ENCODE data around the gene CA5A. TPM values are rescaled to one million over a fixed set of nuclear protein-coding genes. Genes with fewer than 3 reads are reported as not detected.
"Not testable (repeated sequence)": the region's sequence is repeated elsewhere in the genome, so short reads cannot be mapped to it uniquely, and the experiment has no call there.

CA5A gene
- total RNA-seq, 1 donor from 2014 or later = not detected

DNA sequence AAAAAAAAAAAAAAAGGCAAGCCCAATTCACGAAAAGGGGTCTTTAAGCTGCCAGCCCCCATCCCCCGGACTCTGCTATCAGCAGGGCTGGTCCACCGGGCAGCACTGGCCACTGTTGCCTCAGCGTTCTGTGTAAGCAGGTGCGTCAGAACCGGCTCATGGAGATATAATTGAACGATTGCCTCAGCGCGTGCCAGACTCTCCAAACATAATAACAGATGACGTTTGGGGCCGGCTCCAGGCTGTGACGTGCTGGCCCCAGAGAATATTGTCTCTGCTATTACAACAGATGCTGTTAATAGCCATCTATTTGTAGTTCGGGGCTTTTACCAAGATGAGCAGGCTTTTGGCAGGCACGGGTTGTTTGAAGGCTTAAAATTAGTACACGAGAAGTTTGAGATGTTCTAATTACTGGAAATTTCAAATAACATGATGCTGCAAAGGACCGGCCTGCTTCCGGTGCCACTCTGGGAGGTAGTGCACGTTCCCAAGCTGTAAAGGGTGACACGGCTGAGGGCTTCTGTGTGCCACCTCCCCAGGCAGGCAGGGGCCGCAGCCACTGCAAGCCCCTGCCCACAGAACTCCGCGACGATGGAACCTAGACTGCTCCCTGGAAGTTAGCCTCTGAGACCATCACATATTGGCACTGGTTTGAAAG is 25.1 kb downstream of the CA5A start:
- intact Hi-C loops (cut with DNase I) = not testable (repeated sequence)
- peak; percentile 80 for DNase-seq (ENCODE audit: missing footprints)
- peak; percentile 94 for ATAC-seq

DNA sequence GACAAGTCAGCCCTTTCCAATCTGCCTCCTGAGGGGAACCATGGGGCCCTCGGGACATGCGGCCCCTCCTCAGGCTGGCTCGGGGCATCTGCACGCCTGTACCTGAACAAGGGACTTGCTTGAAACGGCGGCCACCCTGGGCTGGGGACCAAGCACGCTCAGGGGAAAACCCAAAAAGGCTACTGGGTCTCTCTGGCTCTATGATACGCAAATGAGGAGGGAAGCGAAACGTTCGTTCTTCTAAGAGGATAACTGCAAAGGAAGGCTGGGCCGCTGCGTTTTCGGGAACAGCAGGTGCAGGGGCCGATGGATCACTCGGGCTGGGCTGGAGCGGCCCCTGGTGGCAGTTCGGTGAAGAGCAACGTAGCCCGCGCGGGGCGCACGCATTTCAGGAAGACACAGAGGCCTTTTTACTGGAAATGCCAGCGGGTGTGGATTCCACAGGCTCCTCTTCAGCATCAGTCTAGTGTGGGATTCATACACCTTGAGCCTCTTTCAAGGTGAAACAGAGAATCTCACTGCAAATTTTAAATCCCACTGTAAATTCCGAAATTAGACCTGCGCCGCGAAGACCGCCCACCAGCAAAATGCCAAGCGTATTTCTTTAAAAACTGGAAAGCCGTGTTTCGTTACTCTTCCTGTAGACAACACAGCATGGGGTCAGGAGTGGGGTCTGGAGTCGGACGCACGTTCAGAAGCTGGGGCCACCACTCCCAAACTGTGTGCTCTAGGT is 27.0 kb downstream of the CA5A start:
- peak; percentile 30 for ATAC-seq
- intact Hi-C loops (cut with DNase I) = not testable (repeated sequence)

DNA sequence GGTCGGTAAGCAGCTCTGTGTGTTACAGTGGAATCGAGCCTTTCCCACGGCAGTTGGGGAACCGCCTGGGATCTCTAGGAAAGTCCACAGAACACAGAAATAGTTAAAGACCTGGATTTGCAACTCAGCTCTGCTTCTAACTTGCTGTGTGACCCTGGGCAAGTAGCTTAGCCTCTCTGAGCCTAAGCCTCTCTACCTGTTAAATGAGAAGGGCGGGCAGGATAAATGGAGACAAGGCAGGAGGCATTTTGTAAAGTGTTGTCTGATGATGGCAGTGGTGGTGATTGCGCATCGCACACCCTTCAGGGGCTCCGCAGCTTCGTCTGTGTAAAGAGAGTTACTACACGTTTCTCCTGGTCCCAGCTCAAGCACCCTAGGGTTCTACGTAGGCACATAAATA is 28.2 kb downstream of the CA5A start:
- DNase-seq (ENCODE audit: missing footprints); ATAC-seq; intact Hi-C loops (cut with DNase I): not testable (repeated sequence)

More for the DNA sequence above, 27.0 kb downstream of the CA5A start:
- peak; percentile 88 for DNase-seq (ENCODE audit: missing footprints)

DNA sequence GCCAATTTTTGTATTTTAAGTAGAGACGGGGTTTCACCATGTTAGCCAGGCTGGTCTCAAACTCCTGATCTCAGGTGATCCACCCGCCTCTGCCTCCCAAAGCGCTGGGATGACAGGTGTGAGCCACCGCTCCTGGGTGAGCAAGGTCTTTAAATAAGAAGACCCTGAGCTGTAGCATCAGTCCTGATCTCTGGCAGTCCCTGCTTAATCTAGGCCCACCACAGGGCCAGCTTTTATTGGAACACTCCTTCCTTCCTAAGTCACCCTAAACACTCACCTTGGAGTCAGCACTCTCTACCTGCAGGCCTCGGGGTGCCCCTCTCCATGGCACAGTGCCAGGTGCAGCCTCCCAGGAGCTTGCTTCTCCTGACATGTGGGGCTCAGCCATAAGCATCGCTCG is 30.8 kb downstream of the CA5A start:
- ATAC-seq; intact Hi-C loops (cut with DNase I); DNase-seq (ENCODE audit: missing footprints): not testable (repeated sequence)

DNA sequence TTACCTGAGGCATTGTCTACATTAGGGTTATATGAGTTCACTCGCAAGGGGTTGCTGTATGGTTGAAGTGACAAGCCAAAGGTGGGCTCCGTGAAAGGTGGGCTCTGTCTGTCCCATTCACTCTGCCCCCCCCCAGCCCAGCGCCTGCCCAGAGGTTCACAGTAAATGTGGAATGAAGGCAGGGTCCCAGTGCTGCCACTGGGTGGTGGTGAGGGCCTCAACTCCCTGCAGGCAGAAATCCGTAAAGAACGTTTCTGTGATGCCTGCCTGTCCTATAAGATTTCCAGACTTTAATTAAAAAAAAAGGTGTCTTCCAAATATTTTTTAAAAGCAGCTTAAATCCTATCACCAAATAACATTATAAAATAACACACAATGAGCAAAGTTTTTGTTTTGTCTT is 31.4 kb downstream of the CA5A start:
- DNase-seq (ENCODE audit: missing footprints); intact Hi-C loops (cut with DNase I); ATAC-seq: not testable (repeated sequence)

DNA sequence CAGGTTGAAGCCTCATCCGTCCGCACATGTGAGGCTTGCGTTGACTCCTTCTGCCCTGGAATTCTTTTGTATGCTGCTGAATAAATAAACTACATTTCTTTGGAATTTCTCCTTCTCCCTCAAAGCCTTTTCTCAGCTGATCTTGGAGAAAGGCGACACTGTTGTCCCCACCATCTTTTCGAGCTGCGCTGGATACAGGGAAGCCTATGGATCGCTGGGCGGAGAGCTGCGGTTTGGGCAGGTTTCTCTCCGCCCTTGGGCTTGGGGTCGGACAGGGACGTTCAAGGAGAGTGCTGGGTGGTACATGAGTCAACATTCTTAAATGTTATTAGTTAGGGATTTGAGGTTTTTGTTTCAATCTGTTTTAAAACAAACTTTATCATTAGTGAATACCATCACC is 35.8 kb downstream of the CA5A start:
- intact Hi-C loops (cut with DNase I); DNase-seq (ENCODE audit: missing footprints); ATAC-seq: not testable (repeated sequence)

DNA sequence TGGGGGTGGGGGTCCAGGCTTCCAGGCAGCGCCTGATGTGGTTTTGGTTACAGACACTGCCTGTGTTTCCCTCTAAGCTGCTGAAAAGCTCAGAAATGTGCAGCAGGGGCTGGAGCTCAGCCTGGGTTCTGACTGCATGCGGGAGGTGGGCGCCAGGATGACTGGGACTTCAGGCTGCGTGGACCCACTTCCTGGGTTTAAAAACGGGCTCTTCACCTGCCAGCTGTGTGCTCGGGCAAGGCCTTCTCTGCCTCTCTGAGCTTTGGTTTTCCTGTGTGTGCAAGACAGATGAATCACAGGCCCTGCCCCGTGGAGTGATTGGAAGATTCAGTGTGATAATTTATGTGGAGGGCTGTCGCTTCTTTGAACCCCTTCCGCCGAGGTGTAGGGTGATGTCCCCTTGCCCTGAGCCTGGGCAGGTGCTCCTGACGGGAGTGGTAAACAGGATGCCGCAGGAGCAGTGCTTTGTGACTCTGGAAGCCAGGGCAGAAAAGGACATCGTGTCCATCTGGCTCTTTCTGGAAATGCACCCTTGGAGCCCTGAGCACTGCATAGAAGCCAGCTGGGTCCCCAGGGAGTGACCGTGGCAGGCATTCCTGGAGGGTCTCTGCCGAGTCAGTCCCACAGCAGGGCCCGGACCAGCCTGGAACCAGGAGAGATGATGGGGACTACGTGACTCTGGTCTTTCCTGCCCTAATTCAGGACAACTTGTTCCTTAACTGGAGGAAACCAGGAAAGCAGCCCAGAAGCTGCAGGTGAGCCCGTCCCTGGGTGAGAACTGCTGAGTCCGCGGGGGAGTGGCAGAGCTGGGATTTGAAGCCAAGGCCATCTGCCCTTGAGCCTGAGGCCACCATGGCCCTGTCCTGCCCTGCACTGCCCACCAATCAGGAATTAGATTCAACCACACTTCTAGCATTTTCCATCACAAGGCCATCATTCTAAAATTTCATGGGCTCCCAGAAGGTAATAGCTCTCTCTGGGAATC is 38.5 kb downstream of the CA5A start:
- no peak for DNase-seq (ENCODE audit: missing footprints)
- no peak for ATAC-seq
- intact Hi-C loops (cut with DNase I) = no loop called here

DNA sequence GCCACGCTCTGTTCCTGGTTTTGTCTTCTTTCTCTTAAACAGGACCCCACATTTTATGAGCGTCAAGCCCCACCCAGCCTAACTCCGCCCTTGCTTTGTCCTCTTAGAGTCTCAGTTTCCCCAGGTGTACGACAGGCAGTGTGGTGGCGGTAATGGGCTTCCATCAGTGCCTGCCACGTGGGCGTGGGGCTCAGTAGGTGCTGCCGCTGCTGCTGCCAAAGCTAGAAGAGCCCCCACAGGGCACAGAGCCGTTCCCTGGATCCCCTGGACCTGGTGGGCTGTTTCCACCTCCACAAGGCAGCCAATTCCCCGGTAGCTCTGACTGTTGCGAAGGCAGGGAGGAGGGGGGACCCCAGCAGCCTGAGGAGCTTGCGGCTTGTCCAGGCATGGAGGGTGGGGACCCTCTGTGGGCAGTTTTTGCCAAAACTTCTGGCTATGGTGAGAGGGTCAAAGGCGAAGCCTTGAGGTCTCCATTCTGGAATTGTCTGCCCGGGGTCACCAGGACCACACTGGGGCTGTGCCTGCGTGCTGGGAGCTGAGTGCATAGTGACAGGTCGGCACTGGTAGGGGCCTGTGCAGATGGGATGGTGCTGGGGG is 39.3 kb downstream of the CA5A start:
- DNase-seq (ENCODE audit: missing footprints); intact Hi-C loops (cut with DNase I); ATAC-seq: not testable (repeated sequence)

DNA sequence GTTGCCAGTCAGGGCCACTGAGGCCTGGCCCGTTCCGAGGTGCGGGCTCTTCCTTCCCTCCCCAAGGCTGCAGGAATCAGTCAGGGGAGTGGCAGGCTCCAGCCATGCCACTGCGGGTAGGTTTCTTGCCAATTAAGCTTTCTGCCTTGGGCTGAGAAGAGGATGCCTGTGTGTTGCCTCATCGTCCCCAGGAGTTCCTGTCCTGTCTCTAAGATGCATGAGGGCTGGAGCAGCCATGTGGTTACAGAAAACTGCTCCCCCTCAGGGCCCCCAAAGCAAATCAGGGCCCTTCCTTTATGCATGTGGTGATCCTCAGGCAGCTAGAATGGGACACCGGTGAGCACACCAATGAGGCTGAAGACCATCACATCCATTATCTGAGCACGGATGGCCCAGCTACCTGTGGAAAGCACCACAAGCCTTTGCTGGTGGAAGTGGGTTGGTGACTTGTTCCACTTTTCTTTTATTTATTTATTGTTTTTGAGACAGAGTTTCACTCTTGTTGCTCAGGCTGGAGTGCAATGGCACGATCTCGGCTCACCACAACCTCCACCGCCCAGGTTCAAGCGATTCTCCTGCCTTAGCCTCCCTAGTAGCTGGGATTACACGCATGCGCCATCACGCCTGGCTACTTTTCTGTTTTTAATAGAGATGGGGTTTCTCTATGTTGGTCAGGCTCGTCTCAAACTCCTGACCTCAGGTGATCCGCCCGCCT is 40.0 kb downstream of the CA5A start:
- ATAC-seq; intact Hi-C loops (cut with DNase I); DNase-seq (ENCODE audit: missing footprints): not testable (repeated sequence)

DNA sequence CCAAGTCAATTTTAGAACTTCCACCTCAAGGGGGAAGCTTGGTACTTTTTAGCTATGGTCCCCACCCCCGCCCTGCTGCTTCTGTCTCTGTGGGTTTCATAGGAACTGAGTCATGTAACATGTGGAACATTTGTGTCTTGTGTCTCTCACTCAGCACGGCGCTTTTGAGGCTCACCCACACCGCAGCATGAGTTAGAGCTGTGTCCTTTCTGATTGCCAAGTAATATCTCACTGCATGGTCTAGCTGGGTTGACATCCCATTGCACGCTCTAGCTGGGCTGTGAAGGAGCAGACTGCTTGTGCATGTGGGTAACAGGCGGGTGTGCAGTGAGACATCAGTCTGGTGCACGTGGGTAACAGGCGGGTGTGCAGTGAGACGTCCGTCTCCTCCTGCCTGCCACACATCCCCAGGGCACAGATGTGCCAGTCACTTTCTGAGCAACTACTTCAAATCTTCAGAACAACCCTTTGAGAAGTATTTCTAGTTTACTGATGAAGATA is 40.6 kb downstream of the CA5A start:
- ATAC-seq (no peak), DNase-seq (ENCODE audit: missing footprints) (no peak)
- intact Hi-C loops (cut with DNase I) = no loop called here

DNA sequence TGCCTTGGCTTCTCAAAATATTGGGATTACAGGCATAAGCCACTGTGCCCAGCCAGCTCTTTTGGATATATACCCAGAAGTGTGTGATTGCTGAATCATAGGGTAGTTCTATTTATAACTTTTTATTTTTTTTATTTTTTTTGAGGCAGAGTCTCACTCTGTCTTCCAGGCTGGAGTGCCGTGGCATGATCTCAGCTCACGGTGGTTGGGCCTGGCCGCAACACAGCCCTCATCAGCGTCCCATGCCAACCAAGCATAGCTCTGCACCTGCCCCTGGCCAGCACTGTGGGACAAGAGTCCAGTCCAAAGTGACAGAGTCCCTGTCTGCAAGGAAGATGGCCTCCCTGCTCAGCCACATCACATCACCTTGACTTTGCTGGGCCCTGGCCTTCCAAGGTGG is 42.3 kb downstream of the CA5A start:
- ATAC-seq = peak; percentile 69
- DNase-seq (ENCODE audit: missing footprints); intact Hi-C loops (cut with DNase I): not testable (repeated sequence)

DNA sequence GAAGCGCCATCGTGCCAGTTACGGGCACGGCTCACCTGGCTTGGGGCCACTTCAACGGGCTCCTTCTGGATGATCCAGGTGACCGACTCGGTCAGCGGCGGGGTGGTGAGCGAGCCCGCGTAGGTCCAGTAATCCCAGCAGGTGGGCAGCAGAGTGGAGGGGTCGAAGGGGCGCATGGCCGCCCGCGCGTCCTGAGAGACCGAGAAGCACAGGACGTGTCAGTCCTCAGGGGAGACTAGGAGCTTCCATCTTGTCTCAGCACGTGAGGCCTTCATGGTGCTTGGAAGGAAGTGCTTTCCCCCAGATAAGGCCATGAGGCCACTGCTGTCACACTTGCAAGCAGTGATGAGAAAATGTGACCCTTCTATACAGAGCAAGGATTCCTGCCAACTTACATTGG is 44.6 kb downstream of the CA5A start:
- ATAC-seq = no peak
- intact Hi-C loops (cut with DNase I) = no loop called here

DNA sequence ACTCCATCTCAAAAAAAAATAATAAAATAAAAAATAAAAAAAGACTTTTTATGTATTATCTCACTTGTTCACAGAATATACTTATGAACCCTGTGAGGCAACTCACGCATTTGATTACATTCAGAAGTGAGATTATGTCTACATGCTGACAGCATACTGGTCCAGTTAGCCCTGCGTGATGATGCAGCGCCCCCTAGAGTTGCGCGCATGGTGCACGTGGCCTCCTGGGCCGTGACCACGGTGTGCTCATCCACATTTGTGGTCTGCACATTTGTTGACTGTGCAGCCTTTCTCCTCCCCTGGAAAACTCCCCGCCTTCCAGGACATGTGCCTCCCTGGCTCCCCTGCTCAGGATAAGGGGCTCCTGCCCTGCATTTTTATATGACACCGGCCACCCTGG is 46.6 kb downstream of the CA5A start:
- DNase-seq (ENCODE audit: missing footprints); ATAC-seq; intact Hi-C loops (cut with DNase I): not testable (repeated sequence)

More for the DNA sequence above, 44.6 kb downstream of the CA5A start:
- no peak for DNase-seq (ENCODE audit: missing footprints)

DNA sequence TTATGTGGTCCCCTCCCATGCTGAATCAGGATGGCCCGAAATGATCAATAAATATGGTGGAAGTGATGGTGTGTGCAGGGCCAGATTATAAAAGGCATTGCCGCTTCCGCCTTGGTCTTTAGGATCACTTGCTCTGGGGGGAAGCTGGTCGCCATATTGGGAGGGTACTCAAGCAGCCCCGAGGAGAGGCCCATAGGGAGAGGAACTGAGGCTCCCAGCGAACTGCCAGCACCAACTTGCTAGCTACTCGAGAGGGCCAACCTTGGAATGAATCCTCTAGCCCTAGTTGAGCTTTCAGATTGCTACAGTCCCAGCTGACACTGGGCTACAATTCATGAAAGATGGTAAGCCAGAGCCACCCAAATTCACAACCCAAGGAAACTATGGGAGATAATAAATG is 48.0 kb downstream of the CA5A start:
- intact Hi-C loops (cut with DNase I); ATAC-seq; DNase-seq (ENCODE audit: missing footprints): not testable (repeated sequence)

DNA sequence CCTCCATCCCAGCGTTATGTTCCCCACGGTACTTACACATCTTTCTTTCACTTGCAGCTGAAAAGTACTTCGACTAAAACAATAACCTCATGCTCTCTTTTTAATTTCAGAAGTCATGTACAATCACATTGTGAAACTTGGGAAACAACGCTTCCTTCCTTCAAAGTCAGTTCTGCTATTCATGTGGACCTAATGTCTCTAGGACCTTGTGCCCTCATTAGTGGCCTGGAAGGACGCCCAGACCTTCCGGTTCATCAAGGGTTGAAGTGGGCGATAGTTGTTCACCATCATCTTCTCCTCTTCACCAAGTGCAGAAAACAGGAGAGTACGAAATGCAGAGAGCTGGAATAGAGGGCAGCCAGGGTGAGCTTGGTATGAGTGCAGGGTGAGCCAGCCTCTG is 48.4 kb downstream of the CA5A start:
- intact Hi-C loops (cut with DNase I); DNase-seq (ENCODE audit: missing footprints); ATAC-seq: not testable (repeated sequence)

DNA sequence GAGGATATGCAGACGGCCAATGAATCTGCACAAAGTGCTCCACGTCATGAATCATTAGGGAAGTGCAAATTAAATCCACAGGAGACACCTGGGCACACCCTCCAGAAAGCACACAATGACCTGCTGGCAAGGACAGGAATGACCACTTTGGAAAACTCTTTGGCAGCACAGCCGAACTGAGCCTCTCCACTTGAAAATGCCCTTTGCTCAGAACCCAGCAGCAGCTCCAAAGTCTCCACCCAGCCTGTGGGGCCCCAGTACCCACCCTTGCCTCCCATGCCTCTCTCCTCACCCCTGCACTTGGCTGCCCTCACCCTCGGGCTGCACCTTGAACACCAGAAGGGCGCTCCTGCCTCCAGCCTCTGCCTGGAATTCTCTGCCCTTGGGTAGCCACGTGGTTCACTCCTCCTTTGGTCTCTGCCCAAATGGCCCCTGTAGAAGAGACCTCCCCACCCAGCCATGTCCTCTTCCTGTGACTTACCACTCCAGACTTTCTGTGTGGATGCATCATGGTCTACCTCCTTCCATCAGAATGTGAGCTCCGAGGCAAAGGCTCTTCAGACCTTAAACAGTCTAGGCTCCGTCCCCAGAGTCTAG is 50.9 kb downstream of the CA5A start:
- peak; percentile 71 for ATAC-seq
- intact Hi-C loops (cut with DNase I); DNase-seq (ENCODE audit: missing footprints): not testable (repeated sequence)

DNA sequence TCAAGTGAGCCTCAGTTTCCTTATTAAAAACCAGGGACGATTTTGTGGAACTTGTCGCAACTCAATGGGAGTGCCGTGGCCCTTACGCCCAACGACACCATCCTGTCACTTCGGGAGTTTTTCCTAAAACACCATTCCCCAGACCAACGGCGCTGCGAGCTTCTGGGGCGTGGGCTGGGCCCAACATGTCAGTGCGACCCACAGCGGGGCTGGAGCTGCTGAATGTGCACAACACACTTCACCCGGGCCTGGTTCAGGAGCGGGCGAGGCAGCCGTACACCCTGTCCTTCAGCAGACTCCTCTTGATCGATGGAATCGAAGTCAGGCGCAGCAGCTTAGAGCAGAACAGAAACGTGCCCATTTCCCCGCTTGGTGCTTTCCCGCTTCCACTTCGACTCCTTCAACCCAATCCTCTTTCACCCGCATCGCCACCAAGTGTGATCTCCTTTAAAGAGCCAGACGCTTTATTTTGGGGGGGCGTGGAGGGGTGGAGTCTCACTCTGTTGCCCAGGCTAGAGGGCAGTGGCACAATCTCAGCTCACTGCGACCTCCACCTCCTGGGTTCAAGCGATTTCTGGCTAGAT is 53.8 kb downstream of the CA5A start:
- ATAC-seq (no peak), DNase-seq (ENCODE audit: missing footprints) (no peak)
- intact Hi-C loops (cut with DNase I) = no loop called here

Data from Right ventricle myocardium inferior (tissue), 1 donor.